Breast epithelium (tissue), 4 donors: ENCODE measurements around the gene SYNCRIP. TPM values are rescaled to one million over a fixed set of nuclear protein-coding genes. Genes with fewer than 3 reads are reported as not detected.

Experiments
- DNase-seq, 2 donors: peaks; one replicate each; pipeline ENCODE4 v3.0.0-alpha.2; 2019; ENCODE audit warnings: low spot score in 2 of 2
- H3K27ac ChIP-seq, 2 donors: fragments of 200-600 bp; sonication (generic) in 1 of 2; one replicate each; pipeline ENCODE4 v1.5.1; 2016 to 2019; ENCODE audit warnings: mild to moderate bottlenecking in 1 of 2
- H3K27me3 ChIP-seq, 2 donors: fragments of 200-600 bp; sonication (generic) in 1 of 2; one replicate each; pipeline versions ENCODE4 v1.5.1 to v1.6.0; 2017 to 2019; ENCODE audit warnings: control low read depth in 1 of 2, mild to moderate bottlenecking in 1 of 2
- H3K36me3 ChIP-seq: fragments of 200-600 bp; one replicate; pipeline ENCODE4 v1.5.1; 2019
- H3K4me1 ChIP-seq, 2 donors: fragments of 200-600 bp; sonication (generic); one replicate each; pipeline ENCODE4 v1.5.1; 2016 to 2019; ENCODE audit warnings: control low read depth in 1 of 2
- H3K4me3 ChIP-seq, 3 donors: fragments of 200-600 bp; sonication (generic); 1 replicate in 2 of 3; 2 replicates in 1 of 3; pipeline ENCODE4 v1.5.1; 2016 to 2019; ENCODE audit warnings: mild to moderate bottlenecking in 3 of 3, moderate library complexity in 2 of 3
- H3K9me3 ChIP-seq, 2 donors: fragments of 200-600 bp; sonication (generic) in 1 of 2; one replicate each; pipeline ENCODE4 v1.5.1; 2016 to 2019; ENCODE audit warnings: control low read depth in 1 of 2
- CTCF ChIP-seq, 3 donors: fragments of 450-650 bp; IDR thresholded peaks; one replicate each; pipeline ENCODE4 v1.5.1; 2016 to 2017; ENCODE audit warnings: antibody characterized with exemption in 3 of 3, mild to moderate bottlenecking in 3 of 3, moderate library complexity in 3 of 3
- POLR2A ChIP-seq: fragments of 450-650 bp; IDR thresholded peaks from one replicate; pipeline ENCODE4 v1.6.1; 2016; ENCODE audit warnings: antibody characterized with exemption, mild to moderate bottlenecking, moderate library complexity
- POLR2AphosphoS5 ChIP-seq, 3 donors: sonication (generic); formaldehyde crosslinking; IDR thresholded peaks; one replicate each; pipeline ENCODE4 v1.6.1; 2017; ENCODE audit warnings: antibody characterized with exemption in 3 of 3
- intact Hi-C: fragments of 100-400 bp; cut with DNase I; formaldehyde crosslinking; loops from one replicate; pipeline ENCODE4 v1.15.1; 2023; ENCODE audit warnings: low total_unique reads
- total RNA-seq, 3 donors: library from RNA; depleted of rRNA; stranded (reverse); fragments of >200 nt; gene quantifications; one replicate each; pipeline ENCODE4 v1.1.0, GENCODE V29; 2016

SYNCRIP gene
- total RNA-seq, 3 donors from 2014 or later, result 56.0 to 77.9 (median 67.8) TPM

- no peak overlapping the region for H3K27ac ChIP-seq
These were observed 31.9 kb upstream of the SYNCRIP start for GRCh38 chr6:85674604-85675003.

GRCh38 chr6:85673198-85674139 is 30.8 kb upstream of the SYNCRIP start:
- Histone ChIP-seq H3K4me3 (no peak overlapping the region), H3K27me3 (no peaks in the 10 kb centered on the region), H3K36me3 (no peaks in the 10 kb centered on the region), H3K27ac (no peak overlapping the region), H3K9me3 (no peaks in the 10 kb centered on the region), H3K4me1 (peaks cover 3 to 7% of the 10 kb centered on the region in 2 donors)
- intact Hi-C loops, result no loop called here
- TF ChIP-seq CTCF (IDR thresholded peaks at IDR 0.05), result no peak
- DNase-seq, result no peak

More at GRCh38 chr6:85674604-85675003, 31.9 kb upstream of the SYNCRIP start:
- Histone ChIP-seq H3K4me1 (peaks cover 3 to 9% of the 10 kb centered on the region in 2 donors), H3K27me3 (no peaks in the 10 kb centered on the region), H3K4me3 (no peak overlapping the region), H3K36me3 (no peaks in the 10 kb centered on the region), H3K9me3 (no peaks in the 10 kb centered on the region)
- DNase-seq, result no peak
- intact Hi-C loops, result loop anchor here (5.0 kb wide), 1 partner anchor 32 kb away; the partner anchor contains the start of gene SYNCRIP
- TF ChIP-seq CTCF (IDR thresholded peaks at IDR 0.05) (no peak), POLR2AphosphoS5 (IDR thresholded peaks at IDR 0.05) (no peak), POLR2A (no peak)

- TF ChIP-seq POLR2AphosphoS5 (IDR thresholded peaks at IDR 0.05) (no peak), CTCF (IDR thresholded peaks at IDR 0.05) (no peak), POLR2A (no peak)
These were observed 29.9 kb upstream of the SYNCRIP start for GRCh38 chr6:85672623-85673022.

GRCh38 chr6:85672050-85672449 is 29.4 kb upstream of the SYNCRIP start:
- TF ChIP-seq POLR2AphosphoS5 (IDR thresholded peaks at IDR 0.05), result no peak
- TF ChIP-seq POLR2A, result no peak
- TF ChIP-seq CTCF (IDR thresholded peaks at IDR 0.05), result no peak
- Histone ChIP-seq H3K27ac (no peak overlapping the region), H3K36me3 (no peaks in the 10 kb centered on the region), H3K4me1 (peaks cover 3 to 7% of the 10 kb centered on the region in 2 donors), H3K4me3 (no peak overlapping the region), H3K27me3 (no peaks in the 10 kb centered on the region), H3K9me3 (peaks cover 0 to 5% of the 10 kb centered on the region in 2 donors)
- intact Hi-C loops, result no loop called here
- DNase-seq, result no peak

More at GRCh38 chr6:85672623-85673022, 29.9 kb upstream of the SYNCRIP start:
- no peaks in the 10 kb centered on the region for H3K36me3 ChIP-seq
- no peak for DNase-seq
- H3K4me3 ChIP-seq, result no peak overlapping the region
- peaks cover 3 to 7% of the 10 kb centered on the region in 2 donors for H3K4me1 ChIP-seq
- H3K27me3 ChIP-seq, result no peaks in the 10 kb centered on the region
- intact Hi-C loops, result no loop called here
- no peaks in the 10 kb centered on the region for H3K9me3 ChIP-seq
- H3K27ac ChIP-seq, result no peak overlapping the region

- H3K27ac ChIP-seq, result no peak overlapping the region
- peaks cover 0 to 7% of the 10 kb centered on the region in 2 donors for H3K4me1 ChIP-seq
- TF ChIP-seq CTCF (IDR thresholded peaks at IDR 0.05) (no peak), POLR2A (no peak), POLR2AphosphoS5 (IDR thresholded peaks at IDR 0.05) (no peak)
- no peaks in the 10 kb centered on the region for H3K27me3 ChIP-seq
- H3K4me3 ChIP-seq, result no peak overlapping the region
- peaks cover 0 to 11% of the 10 kb centered on the region in 2 donors for H3K9me3 ChIP-seq
- intact Hi-C loops, result no loop called here
- no peak for DNase-seq
- H3K36me3 ChIP-seq, result no peaks in the 10 kb centered on the region
These were observed 27.9 kb upstream of the SYNCRIP start for GRCh38 chr6:85670573-85670972.
